Adipocyte (in vitro differentiated cells): ENCODE results near the gene TASP1.
"Not testable (repeated sequence)": the region's sequence is repeated elsewhere in the genome, so short reads cannot be mapped to it uniquely, and the experiment has no call there.

Source experiments
- DNase-seq: peaks from one replicate; pipeline ENCODE4 v3.0.0-alpha.2; 2015; ENCODE audit warnings: low read depth
- H3K27me3 ChIP-seq: replicated peaks from 2 replicates; pipeline ENCODE4 v1.7.0; 2013; ENCODE audit warnings: mild to moderate bottlenecking, low read length, moderate library complexity; ENCODE audit not compliant: control insufficient read depth, insufficient read depth
- H3K36me3 ChIP-seq: 2 replicates; pipeline ENCODE4 v1.7.0; 2013; ENCODE audit warnings: low read length, mild to moderate bottlenecking, moderate library complexity; ENCODE audit not compliant: control insufficient read depth, insufficient read depth, severe bottlenecking
- H3K4me1 ChIP-seq: 2 replicates; pipeline ENCODE4 v1.7.0; 2013; ENCODE audit warnings: mild to moderate bottlenecking, low read length, moderate library complexity; ENCODE audit not compliant: control insufficient read depth, insufficient read depth
- H3K4me3 ChIP-seq: 2 replicates; pipeline ENCODE4 v1.7.0; 2013; ENCODE audit warnings: mild to moderate bottlenecking, low read length, moderate library complexity
- H3K9ac ChIP-seq: 2 replicates; pipeline ENCODE4 v1.7.0; 2013; ENCODE audit warnings: mild to moderate bottlenecking, low read length, moderate library complexity
- H3K9me3 ChIP-seq: 2 replicates; pipeline ENCODE4 v1.7.0; 2013; ENCODE audit warnings: mild to moderate bottlenecking, low read length, moderate library complexity; ENCODE audit not compliant: control insufficient read depth

The TASP1 gene

DNA sequence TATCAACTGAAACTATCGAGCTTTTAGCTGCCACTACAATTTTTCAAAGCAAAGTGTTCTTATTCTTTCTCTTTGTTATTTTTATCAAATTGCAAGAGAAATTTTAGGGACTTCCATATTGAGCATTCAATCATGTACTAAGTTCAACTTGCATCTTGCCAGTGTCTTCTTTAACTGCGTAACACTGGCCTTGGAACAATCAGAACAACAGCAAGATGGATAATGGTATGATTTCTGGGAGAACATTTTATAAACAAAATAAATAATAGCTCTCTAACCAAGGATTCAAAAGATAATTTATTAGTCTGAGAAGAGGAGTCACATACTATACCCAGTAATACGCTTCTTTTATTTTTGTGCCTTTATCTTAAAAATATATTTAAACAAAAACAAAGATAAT, 249.6 kb downstream of the TASP1 start:
- no peaks in the 10 kb centered on the region for H3K9me3 ChIP-seq
- no peaks in the 10 kb centered on the region for H3K4me1 ChIP-seq
- no peaks in the 10 kb centered on the region for H3K27me3 ChIP-seq
- no peak overlapping the region for H3K9ac ChIP-seq
- DNase-seq: no peak
- H3K4me3 ChIP-seq: no peak overlapping the region
- H3K36me3 ChIP-seq: no peaks in the 10 kb centered on the region

DNA sequence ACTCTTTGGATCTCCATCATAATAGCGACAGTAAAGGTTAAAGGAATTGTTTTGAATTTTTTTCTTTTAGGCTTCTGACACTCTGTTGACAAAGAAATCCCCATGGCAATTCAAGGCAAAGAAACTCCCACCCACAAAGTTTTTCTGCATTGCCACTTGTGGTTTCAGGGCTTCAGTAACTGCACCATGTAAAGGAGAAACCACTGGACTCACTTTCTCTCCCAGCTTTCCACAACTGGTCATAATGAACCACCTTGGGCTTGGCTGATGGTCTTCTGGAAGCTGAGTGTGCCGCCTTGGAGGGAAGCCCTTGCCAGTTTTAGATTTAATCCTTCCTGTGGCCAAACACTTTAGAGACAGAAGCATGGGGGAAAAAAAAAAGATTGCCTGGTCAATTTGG, 254.6 kb downstream of the TASP1 start:
- H3K4me1 ChIP-seq: no peaks in the 10 kb centered on the region
- no peak overlapping the region for H3K9ac ChIP-seq
- H3K27me3 ChIP-seq: no peaks in the 10 kb centered on the region
- H3K9me3 ChIP-seq: peaks cover 5% of the 10 kb centered on the region
- DNase-seq: no peak
- H3K4me3 ChIP-seq: no peak overlapping the region
- no peaks in the 10 kb centered on the region for H3K36me3 ChIP-seq

DNA sequence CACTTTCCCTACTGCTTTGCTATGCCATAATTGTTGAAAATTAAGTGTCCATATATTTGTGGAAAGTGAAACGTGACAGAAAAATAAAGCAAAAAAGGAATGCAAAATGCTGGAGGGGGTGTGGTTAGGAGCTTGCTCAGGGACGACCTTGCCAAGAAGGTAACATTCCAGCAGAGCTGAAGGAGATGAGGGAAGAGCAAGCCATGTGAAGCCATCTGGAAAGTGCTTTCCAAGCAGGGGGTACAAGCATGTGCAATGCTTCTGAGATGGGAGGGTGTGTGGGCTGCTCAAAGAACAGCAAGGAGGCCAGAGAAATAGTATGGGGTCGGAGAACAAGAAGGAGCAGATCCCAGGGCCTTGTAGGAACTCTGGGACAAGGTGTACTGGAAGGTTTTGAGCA, 255.9 kb downstream of the TASP1 start:
- Histone ChIP-seq H3K9me3 (peaks cover 5% of the 10 kb centered on the region), H3K4me1 (no peaks in the 10 kb centered on the region), H3K27me3 (no peaks in the 10 kb centered on the region), H3K9ac (no peak overlapping the region), H3K4me3 (no peak overlapping the region), H3K36me3 (no peaks in the 10 kb centered on the region)
- no peak for DNase-seq

DNA sequence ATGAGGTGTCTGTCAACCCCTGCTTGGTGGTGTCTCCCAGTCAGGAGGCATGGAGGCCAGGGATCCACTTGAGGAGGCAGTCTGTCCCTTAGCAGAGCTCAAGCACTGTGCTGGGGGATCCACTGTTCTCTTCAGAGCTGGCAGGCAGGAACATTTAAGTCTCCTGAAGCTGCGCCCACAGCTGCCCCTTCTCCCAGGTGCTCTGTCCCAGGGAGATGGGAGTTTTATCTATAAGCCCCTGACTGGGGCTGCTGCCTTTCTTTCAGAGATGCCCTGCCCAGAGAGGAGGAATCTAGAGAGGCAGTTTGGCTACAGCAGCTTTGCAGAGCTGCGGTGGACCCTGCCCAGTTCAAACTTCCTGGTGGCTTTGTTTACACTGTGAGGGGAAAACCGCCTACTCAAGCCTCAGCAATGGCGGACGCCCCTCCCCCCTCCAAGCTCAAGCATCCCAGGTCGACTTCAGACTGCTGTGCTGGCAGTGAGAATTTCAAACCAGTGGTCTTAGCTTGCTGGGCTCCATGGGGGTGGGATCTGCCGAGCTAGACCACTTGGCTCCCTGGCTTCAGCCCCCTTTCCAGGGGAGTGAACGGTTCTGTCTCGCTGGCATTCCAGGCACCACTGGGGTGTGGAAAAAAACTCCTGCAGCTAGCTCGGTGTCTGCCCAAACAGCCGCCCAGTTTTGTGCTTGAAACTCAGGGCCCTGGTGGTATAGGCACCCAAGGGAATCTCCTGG, 258.1 kb downstream of the TASP1 start:
- H3K27me3 ChIP-seq, H3K9ac ChIP-seq, DNase-seq, H3K4me1 ChIP-seq, H3K36me3 ChIP-seq, H3K4me3 ChIP-seq, H3K9me3 ChIP-seq: not testable (repeated sequence)

DNA sequence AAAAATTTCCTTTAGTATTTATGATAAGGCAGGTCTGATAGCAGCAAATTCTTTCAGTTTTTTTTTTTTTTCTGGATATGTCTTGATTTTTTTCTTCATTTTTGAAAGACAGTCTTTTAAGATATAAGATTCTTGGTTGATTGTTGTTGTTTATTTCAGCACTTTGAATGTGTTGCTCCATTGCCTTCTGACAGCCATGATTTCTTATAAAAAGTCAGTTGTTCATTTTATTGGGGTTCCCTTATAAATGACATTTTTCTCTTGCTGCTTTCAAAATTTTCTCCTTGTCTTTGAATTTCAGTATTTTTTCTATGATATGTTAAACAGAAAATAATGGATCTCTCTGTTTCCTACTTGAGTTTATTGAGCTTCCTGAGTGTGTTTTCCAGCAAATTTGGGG, 265.3 kb downstream of the TASP1 start:
- Histone ChIP-seq H3K36me3 (no peaks in the 10 kb centered on the region), H3K9ac (no peak overlapping the region), H3K9me3 (peaks cover 16% of the 10 kb centered on the region), H3K27me3 (no peaks in the 10 kb centered on the region), H3K4me1 (no peaks in the 10 kb centered on the region), H3K4me3 (peak overlapping the region; percentile 17)
- no peak for DNase-seq

DNA sequence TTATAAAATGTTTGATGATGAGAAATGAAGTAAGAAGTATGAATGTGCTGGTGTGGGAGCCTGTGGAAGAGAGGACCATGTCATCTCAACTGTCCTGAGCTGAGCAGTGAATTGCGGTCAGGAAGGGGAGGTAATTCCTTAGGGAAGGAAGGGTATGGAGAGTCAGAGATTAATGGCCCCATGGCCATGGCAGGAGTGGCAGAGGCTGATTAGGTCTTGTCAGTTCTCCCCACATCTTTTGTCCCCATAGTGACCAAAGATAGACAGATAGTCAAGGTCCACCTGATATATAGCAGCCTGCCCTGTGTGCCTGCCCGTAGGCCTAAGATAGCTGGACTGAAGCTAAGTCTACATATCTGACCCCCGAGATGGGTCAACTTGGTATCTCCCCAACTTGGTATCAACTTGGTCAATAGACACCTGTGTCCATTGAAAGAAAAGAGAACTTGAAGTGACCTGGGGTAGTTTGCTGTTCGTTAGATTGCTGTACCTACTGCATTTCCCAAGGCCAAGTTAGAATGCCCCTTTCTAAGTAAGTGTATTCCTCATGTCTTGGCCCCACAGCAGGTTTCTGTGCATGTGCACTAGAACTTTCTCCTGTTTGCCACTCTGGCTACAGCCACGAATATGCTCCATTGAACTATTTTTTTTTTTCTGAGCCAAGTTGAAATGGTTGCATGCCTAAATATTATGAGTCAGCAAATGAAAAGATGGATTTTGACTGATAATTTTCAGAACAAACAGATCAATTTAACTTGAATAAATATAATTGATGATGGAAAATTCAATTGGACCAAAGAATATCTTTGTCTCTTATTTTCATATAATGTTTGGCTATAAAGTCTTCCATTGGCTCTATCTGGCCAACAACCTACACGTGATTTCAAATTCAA, 274.2 kb downstream of the TASP1 start:
- Histone ChIP-seq H3K27me3 (no peaks in the 10 kb centered on the region), H3K4me3 (no peak overlapping the region), H3K9me3 (no peaks in the 10 kb centered on the region), H3K4me1 (no peaks in the 10 kb centered on the region), H3K9ac (no peak overlapping the region), H3K36me3 (no peaks in the 10 kb centered on the region)
- no peak for DNase-seq

DNA sequence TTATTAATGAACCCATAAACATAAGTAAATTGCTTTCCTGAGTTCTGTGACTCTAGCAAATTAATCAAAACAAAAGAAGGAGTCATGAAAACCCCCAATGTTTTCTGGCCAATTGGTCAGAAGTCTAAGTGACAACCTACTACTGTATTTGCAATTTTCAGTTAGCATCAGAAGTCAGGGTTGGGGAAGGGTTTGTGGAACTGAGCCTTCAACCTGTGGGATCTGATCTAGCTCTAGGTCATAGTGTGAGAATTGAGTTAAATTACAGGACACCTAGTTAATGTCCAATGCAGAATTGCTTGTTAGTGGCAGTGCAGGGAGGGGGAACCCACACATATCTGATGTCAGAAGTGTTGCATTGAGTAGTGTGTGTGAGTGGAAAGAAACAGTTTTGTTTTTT, 275.3 kb downstream of the TASP1 start:
- Histone ChIP-seq H3K4me1 (no peaks in the 10 kb centered on the region), H3K9ac (no peak overlapping the region), H3K9me3 (no peaks in the 10 kb centered on the region), H3K36me3 (no peaks in the 10 kb centered on the region), H3K4me3 (no peak overlapping the region), H3K27me3 (no peaks in the 10 kb centered on the region)
- DNase-seq: no peak

DNA sequence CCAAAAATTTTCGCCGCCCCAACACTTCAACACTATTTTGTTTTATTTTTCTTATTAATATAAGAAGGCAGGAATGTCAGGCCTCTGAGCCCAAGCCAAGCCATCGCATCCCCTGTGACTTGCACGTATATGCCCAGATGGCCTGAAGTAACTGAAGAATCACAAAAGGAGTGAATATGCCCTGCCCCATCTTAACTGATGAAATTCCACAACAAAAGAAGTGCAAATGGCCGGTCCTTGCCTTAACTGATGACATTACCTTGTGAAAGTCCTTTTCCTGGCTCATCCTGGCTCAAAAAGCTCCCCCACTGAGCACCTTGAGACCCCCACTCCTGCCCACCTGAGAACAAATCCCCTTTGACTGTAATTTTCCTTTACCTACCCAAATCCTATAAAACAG, 276.6 kb downstream of the TASP1 start:
- H3K36me3 ChIP-seq: not testable (repeated sequence)

DNA sequence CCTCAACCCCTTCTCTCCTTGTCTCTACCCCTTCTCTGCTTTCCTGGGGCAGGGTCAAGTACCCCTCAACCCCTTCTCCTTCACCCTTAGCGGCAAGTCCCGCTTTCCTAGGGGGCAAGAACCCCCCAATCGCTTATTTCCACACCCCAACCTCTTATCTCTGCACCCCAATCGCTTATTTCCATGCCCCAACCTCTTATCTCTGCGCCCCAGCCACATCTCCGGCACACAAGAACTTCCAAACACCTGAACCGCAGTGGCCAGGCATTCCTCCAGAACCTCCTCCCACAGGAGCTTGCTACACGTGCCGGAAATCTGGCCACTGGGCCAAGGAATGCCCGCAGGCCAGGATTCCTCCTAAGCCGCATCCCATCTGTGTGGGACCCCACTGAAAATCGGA, 279.8 kb downstream of the TASP1 start:
- H3K36me3 ChIP-seq, H3K4me3 ChIP-seq, H3K9me3 ChIP-seq, H3K27me3 ChIP-seq, DNase-seq, H3K4me1 ChIP-seq, H3K9ac ChIP-seq: not testable (repeated sequence)

More for the DNA sequence above, 276.6 kb downstream of the TASP1 start:
- H3K4me1 ChIP-seq, H3K4me3 ChIP-seq, H3K9me3 ChIP-seq, H3K9ac ChIP-seq, H3K27me3 ChIP-seq, DNase-seq: not testable (repeated sequence)

DNA sequence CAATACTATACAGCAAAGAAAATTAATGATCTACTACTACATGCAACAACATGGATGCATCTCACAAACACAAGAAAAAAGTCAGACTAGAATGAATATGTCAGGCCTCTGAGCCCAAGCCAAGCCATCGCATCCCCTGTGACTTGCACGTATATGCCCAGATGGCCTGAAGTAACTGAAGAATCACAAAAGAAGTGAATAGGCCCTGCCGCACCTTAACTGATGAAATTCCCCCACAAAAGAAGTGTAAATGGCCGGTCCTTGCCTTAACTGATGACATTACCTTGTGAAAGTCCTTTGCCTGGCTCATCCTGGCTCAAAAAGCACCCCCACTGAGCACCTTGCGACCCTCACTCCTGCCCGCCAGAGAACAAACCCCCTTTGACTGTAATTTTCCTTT, 280.9 kb downstream of the TASP1 start:
- not testable (repeated sequence) for H3K27me3 ChIP-seq, H3K4me3 ChIP-seq, H3K36me3 ChIP-seq, H3K9ac ChIP-seq, DNase-seq, H3K9me3 ChIP-seq, H3K4me1 ChIP-seq

DNA sequence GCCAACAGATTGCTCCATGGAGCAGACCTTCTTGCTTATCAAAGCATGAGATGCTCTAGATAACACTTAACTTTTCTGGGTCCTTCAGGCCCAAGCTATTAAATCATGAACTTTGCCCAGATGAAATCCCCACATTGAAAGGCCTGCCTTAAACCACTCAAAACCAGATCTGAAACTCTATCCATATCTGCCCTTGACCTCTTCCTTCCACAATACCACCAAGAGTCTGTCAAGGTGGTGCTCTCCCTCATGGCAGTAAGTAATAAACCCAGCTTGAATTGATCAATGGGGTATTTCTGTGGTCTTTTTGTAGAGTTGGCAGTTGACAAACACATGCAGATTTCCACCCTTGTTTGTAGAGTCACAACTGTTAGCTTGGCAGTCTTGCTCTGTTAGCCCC, 282.1 kb downstream of the TASP1 start:
- Histone ChIP-seq H3K27me3 (no peaks in the 10 kb centered on the region), H3K9ac (no peak overlapping the region), H3K4me3 (no peak overlapping the region), H3K36me3 (no peaks in the 10 kb centered on the region), H3K9me3 (no peaks in the 10 kb centered on the region), H3K4me1 (peaks cover 5% of the 10 kb centered on the region)
- no peak for DNase-seq
